Astrocyte (in vitro differentiated cells and primary cell): ENCODE data around the gene ADH1C. TPM values are rescaled to one million over a fixed set of nuclear protein-coding genes. Genes with fewer than 3 reads are reported as not detected.

ENCODE experiments used
- DNase-seq: peaks from one replicate; pipeline ENCODE4 v3.0.0-alpha.2; 2010; ENCODE audit warnings: low read depth
- FAIRE-seq: peaks from 2 replicates; lab custom pipeline; 2011; peaks lifted over from hg19 to GRCh38; lab: Jason Lieb, UNC
- H2AFZ ChIP-seq: 2 replicates; pipeline ENCODE4 v1.6.0; 2012; ENCODE audit warnings: low read depth, low read length, inconsistent platforms
- H3K27ac ChIP-seq: 2 replicates; pipeline ENCODE4 v1.5.1; 2011; ENCODE audit warnings: low read depth, low read length, inconsistent platforms
- H3K27me3 ChIP-seq: 2 replicates; pipeline ENCODE4 v1.6.0; 2011; ENCODE audit warnings: low read length, inconsistent platforms; ENCODE audit not compliant: insufficient read depth
- H3K36me3 ChIP-seq: 2 replicates; pipeline ENCODE4 v1.5.1; 2011; ENCODE audit warnings: low read length, inconsistent platforms; ENCODE audit not compliant: insufficient read depth
- H3K4me1 ChIP-seq: 2 replicates; pipeline ENCODE4 v1.5.1; 2011; ENCODE audit warnings: low read length, inconsistent platforms; ENCODE audit not compliant: insufficient read depth
- H3K4me2 ChIP-seq: 2 replicates; pipeline ENCODE4 v1.6.0; 2012; ENCODE audit warnings: low read length, inconsistent platforms
- H3K4me3 ChIP-seq: 2 replicates; pipeline ENCODE4 v1.5.1; 2011; ENCODE audit warnings: low read depth, mild to moderate bottlenecking, low read length, inconsistent platforms; ENCODE audit not compliant: insufficient read depth
- H3K79me2 ChIP-seq: 2 replicates; pipeline ENCODE4 v1.6.0; 2012; ENCODE audit warnings: mild to moderate bottlenecking, low read length, inconsistent platforms; ENCODE audit not compliant: insufficient read depth
- H3K9ac ChIP-seq: 2 replicates; pipeline ENCODE4 v1.6.0; 2012; ENCODE audit warnings: mild to moderate bottlenecking, low read length, inconsistent platforms
- H3K9me3 ChIP-seq: 2 replicates; pipeline ENCODE4 v1.5.1; 2012; ENCODE audit warnings: low read depth, mild to moderate bottlenecking, low read length, inconsistent platforms; ENCODE audit not compliant: insufficient read depth
- H4K20me1 ChIP-seq: 2 replicates; pipeline ENCODE4 v1.6.0; 2012; ENCODE audit warnings: low read length, inconsistent platforms; ENCODE audit not compliant: insufficient read depth
- H3K27ac Mint-ChIP-seq: one replicate; pipeline ENCODE4 v1.8.0; 2021; ENCODE audit warnings: mild to moderate bottlenecking, mixed read lengths; ENCODE audit not compliant: unreplicated experiment
- H3K27me3 Mint-ChIP-seq: one replicate; pipeline ENCODE4 v1.8.0; 2021; ENCODE audit warnings: low read depth, mixed read lengths; ENCODE audit not compliant: unreplicated experiment
- H3K36me3 Mint-ChIP-seq: one replicate; pipeline ENCODE4 v1.8.0; 2021; ENCODE audit warnings: low read depth, mixed read lengths; ENCODE audit not compliant: unreplicated experiment
- H3K4me1 Mint-ChIP-seq: one replicate; pipeline ENCODE4 v1.8.0; 2021; ENCODE audit warnings: low read depth, mixed read lengths; ENCODE audit not compliant: unreplicated experiment
- H3K4me3 Mint-ChIP-seq: one replicate; pipeline ENCODE4 v1.8.0; 2021; ENCODE audit warnings: mild to moderate bottlenecking, moderate library complexity, mixed read lengths; ENCODE audit not compliant: unreplicated experiment
- H3K9me3 Mint-ChIP-seq: one replicate; pipeline ENCODE4 v1.8.0; 2021; ENCODE audit warnings: mild to moderate bottlenecking, mixed read lengths; ENCODE audit not compliant: unreplicated experiment
- CTCF ChIP-seq: IDR thresholded peaks from 2 replicates; pipeline ENCODE4 v1.5.1; 2011; ENCODE audit warnings: low read depth, mild to moderate bottlenecking, inconsistent platforms, low read length, moderate library complexity; ENCODE audit not compliant: insufficient read depth
- EZH2 ChIP-seq: IDR thresholded peaks from 2 replicates; pipeline ENCODE4 v1.6.1; 2012; ENCODE audit warnings: mild to moderate bottlenecking, low read length, inconsistent platforms; ENCODE audit not compliant: insufficient read depth
- total RNA-seq: library from RNA; stranded (reverse); gene quantifications from 2 replicates; pipeline ENCODE4 v1.2.1, GENCODE V29; 2021

Gene ADH1C
- total RNA-seq, 1 donor from 2014 or later = not detected

- Mint-ChIP-seq H3K9me3 (no peaks in the 10 kb centered on the region), H3K27me3 (no peaks in the 10 kb centered on the region), H3K27ac (no peak overlapping the region), H3K36me3 (no peaks in the 10 kb centered on the region), H3K4me3 (no peak overlapping the region), H3K4me1 (no peaks in the 10 kb centered on the region)
- Histone ChIP-seq H3K4me3 (no peak overlapping the region), H2AFZ (no peak overlapping the region), H3K79me2 (no peaks in the 10 kb centered on the region), H4K20me1 (no peaks in the 10 kb centered on the region), H3K9me3 (no peaks in the 10 kb centered on the region), H3K27ac (no peak overlapping the region), H3K27me3 (no peaks in the 10 kb centered on the region), H3K36me3 (no peaks in the 10 kb centered on the region), H3K9ac (no peak overlapping the region), H3K4me1 (no peaks in the 10 kb centered on the region), H3K4me2 (no peak overlapping the region)
- no peak for DNase-seq
- no peak for FAIRE-seq
- no peak for TF ChIP-seq EZH2
- TF ChIP-seq CTCF = no peak
Measured at GRCh38 chr4:99366491-99366890, 13.9 kb upstream of the ADH1C start.

GRCh38 chr4:99362768-99363167, 10.2 kb upstream of the ADH1C start:
- Histone ChIP-seq H3K27me3 (no peaks in the 10 kb centered on the region), H4K20me1 (no peaks in the 10 kb centered on the region), H3K4me1 (no peaks in the 10 kb centered on the region), H2AFZ (no peak overlapping the region), H3K9ac (no peak overlapping the region), H3K36me3 (no peaks in the 10 kb centered on the region), H3K4me3 (no peak overlapping the region), H3K79me2 (no peaks in the 10 kb centered on the region), H3K27ac (no peak overlapping the region), H3K4me2 (no peak overlapping the region), H3K9me3 (no peaks in the 10 kb centered on the region)
- Mint-ChIP-seq H3K4me1 (no peaks in the 10 kb centered on the region), H3K36me3 (no peaks in the 10 kb centered on the region), H3K27me3 (no peaks in the 10 kb centered on the region), H3K27ac (no peak overlapping the region), H3K4me3 (no peak overlapping the region), H3K9me3 (peaks cover 5% of the 10 kb centered on the region)
- no peak for FAIRE-seq
- TF ChIP-seq EZH2 (no peak), CTCF (no peak)
- no peak for DNase-seq

GRCh38 chr4:99361899-99362275, 9.3 kb upstream of the ADH1C start:
- no peak for FAIRE-seq
- Mint-ChIP-seq H3K36me3 (no peaks in the 10 kb centered on the region), H3K4me3 (no peak overlapping the region), H3K4me1 (no peaks in the 10 kb centered on the region), H3K27me3 (no peaks in the 10 kb centered on the region), H3K9me3 (peaks cover 5% of the 10 kb centered on the region), H3K27ac (no peak overlapping the region)
- Histone ChIP-seq H3K4me2 (no peak overlapping the region), H3K27ac (no peak overlapping the region), H4K20me1 (no peaks in the 10 kb centered on the region), H3K27me3 (no peaks in the 10 kb centered on the region), H3K9me3 (no peaks in the 10 kb centered on the region), H3K4me1 (no peaks in the 10 kb centered on the region), H3K4me3 (no peak overlapping the region), H3K9ac (no peak overlapping the region), H2AFZ (no peak overlapping the region), H3K79me2 (no peaks in the 10 kb centered on the region), H3K36me3 (no peaks in the 10 kb centered on the region)
- TF ChIP-seq EZH2 (no peak), CTCF (no peak)
- DNase-seq = no peak
